ENCODE data around the gene MAP1B. TPM values are rescaled to one million over a fixed set of nuclear protein-coding genes. Genes with fewer than 3 reads are reported as not detected.

Gene MAP1B
- total and polyA plus RNA-seq, 4 donors = 1.5 to 46.7 (median 16.0) TPM

- H3K36me3 ChIP-seq (ENCODE audit: control insufficient read depth in 4 of 4, insufficient read depth in 4 of 4, low read length in 4 of 4) = peaks cover 0 to 16% (median 9%) of the 10 kb centered on the region in 4 donors
- no peak for TF ChIP-seq CTCF (IDR thresholded peaks at IDR 0.05; ENCODE audit: control extremely low read depth, extremely low read depth)
- H3K4me3 ChIP-seq = no peak overlapping the region
- H3K9ac ChIP-seq (ENCODE audit: insufficient read depth in 1 of 2, low read length in 2 of 2) = no peak overlapping the region
- DNase-seq (no peak), ATAC-seq (ENCODE audit: insufficient read depth, low FRiP score) (no peak)
- WGBS, 2 donors = 78 to 85% methylated on average over 2 of the region's 2 CpGs
- H3K4me1 ChIP-seq (ENCODE audit: control insufficient read depth in 5 of 5, insufficient read depth in 5 of 5, low read length in 5 of 5) = peaks cover 3 to 16% (median 4%) of the 10 kb centered on the region in 5 donors
- no peaks in the 10 kb centered on the region for H3K27me3 ChIP-seq (ENCODE audit: control insufficient read depth in 3 of 3, insufficient read depth in 3 of 3, low read length in 2 of 3)
- H3K9me3 ChIP-seq (ENCODE audit: control insufficient read depth in 4 of 4, insufficient read depth in 3 of 4, low read length in 3 of 4) = no peaks in the 10 kb centered on the region
- H3K27ac ChIP-seq (ENCODE audit: low read depth in 1 of 2, low read length in 1 of 2) = no peak overlapping the region
These were observed 7.4 kb downstream of the MAP1B start for GRCh38 chr5:72114629-72115028.

GRCh38 chr5:72115296-72115695 lies 8.0 kb downstream of the MAP1B start:
- H3K27ac ChIP-seq (ENCODE audit: low read depth in 1 of 2, low read length in 1 of 2) = no peak overlapping the region
- DNase-seq = no peak

GRCh38 chr5:72117307-72117706 lies 10.0 kb downstream of the MAP1B start:
- peaks cover 0 to 16% (median 9%) of the 10 kb centered on the region in 4 donors for H3K36me3 ChIP-seq (ENCODE audit: control insufficient read depth in 4 of 4, insufficient read depth in 4 of 4, low read length in 4 of 4)
- no peak for TF ChIP-seq CTCF (IDR thresholded peaks at IDR 0.05; ENCODE audit: control extremely low read depth, extremely low read depth)
- peaks cover 0 to 5% (median 2%) of the 10 kb centered on the region in 5 donors for H3K4me1 ChIP-seq (ENCODE audit: control insufficient read depth in 5 of 5, insufficient read depth in 5 of 5, low read length in 5 of 5)
- ATAC-seq (ENCODE audit: insufficient read depth, low FRiP score) = no peak
- DNase-seq = peak in 2 of 3 donors; percentile 47 to 65
- no peak overlapping the region for H3K4me3 ChIP-seq
- H3K27me3 ChIP-seq (ENCODE audit: control insufficient read depth in 3 of 3, insufficient read depth in 3 of 3, low read length in 2 of 3) = no peaks in the 10 kb centered on the region
- no peaks in the 10 kb centered on the region for H3K9me3 ChIP-seq (ENCODE audit: control insufficient read depth in 4 of 4, insufficient read depth in 3 of 4, low read length in 3 of 4)
- no peak overlapping the region for H3K9ac ChIP-seq (ENCODE audit: insufficient read depth in 1 of 2, low read length in 2 of 2)
- no peak overlapping the region for H3K27ac ChIP-seq (ENCODE audit: low read depth in 1 of 2, low read length in 1 of 2)

More at GRCh38 chr5:72115296-72115695, 8.0 kb downstream of the MAP1B start:
- TF ChIP-seq CTCF (IDR thresholded peaks at IDR 0.05; ENCODE audit: control extremely low read depth, extremely low read depth) = no peak
- peaks cover 0 to 10% (median 4%) of the 10 kb centered on the region in 5 donors for H3K4me1 ChIP-seq (ENCODE audit: control insufficient read depth in 5 of 5, insufficient read depth in 5 of 5, low read length in 5 of 5)
- no peak overlapping the region for H3K4me3 ChIP-seq
- H3K27me3 ChIP-seq (ENCODE audit: control insufficient read depth in 3 of 3, insufficient read depth in 3 of 3, low read length in 2 of 3) = no peaks in the 10 kb centered on the region
- H3K36me3 ChIP-seq (ENCODE audit: control insufficient read depth in 4 of 4, insufficient read depth in 4 of 4, low read length in 4 of 4) = peaks cover 0 to 16% (median 9%) of the 10 kb centered on the region in 4 donors
- no peak overlapping the region for H3K9ac ChIP-seq (ENCODE audit: insufficient read depth in 1 of 2, low read length in 2 of 2)
- ATAC-seq (ENCODE audit: insufficient read depth, low FRiP score) = no peak
- H3K9me3 ChIP-seq (ENCODE audit: control insufficient read depth in 4 of 4, insufficient read depth in 3 of 4, low read length in 3 of 4) = no peaks in the 10 kb centered on the region

Measured in lung (tissue), 12 donors.